HL-60 (cell line): Measurements from ENCODE around the gene ADAM23.

ENCODE experiments used
- DNase-seq, 2 experiments: peaks; one replicate each; pipeline ENCODE4 v3.0.0-alpha.2; 2010 to 2020; ENCODE audit warnings: low read depth in 1 of 2, low spot score in 1 of 2
- H3K27ac ChIP-seq: fragments of 250-450 bp; sonication (Bioruptor Pico); replicated peaks from 2 replicates; pipeline ENCODE4 v1.5.1; 2020; ENCODE audit warnings: mild to moderate bottlenecking, moderate library complexity
- H3K27me3 ChIP-seq: fragments of 250-450 bp; sonication (Bioruptor Pico); 2 replicates; pipeline ENCODE4 v1.5.1; 2021; ENCODE audit warnings: mild to moderate bottlenecking, moderate library complexity; ENCODE audit not compliant: insufficient read depth, poor library complexity, severe bottlenecking
- H3K4me3 ChIP-seq: replicated peaks from 2 replicates; pipeline ENCODE4 v1.5.1; 2011; ENCODE audit warnings: mild to moderate bottlenecking, control low read depth, low read length; ENCODE audit not compliant: insufficient read depth
- GABPA ChIP-seq: IDR thresholded peaks from 2 replicates; pipeline ENCODE4 v1.6.1; 2012; ENCODE audit warnings: low read depth
- POLR2AphosphoS5 ChIP-seq: IDR thresholded peaks from 2 replicates; pipeline ENCODE4 v1.6.1; 2012; ENCODE audit warnings: low read depth
- SPI1 ChIP-seq: IDR thresholded peaks from 2 replicates; pipeline ENCODE4 v1.6.1; 2012; ENCODE audit warnings: low read depth, mild to moderate bottlenecking, borderline replicate concordance
- TF ChIP-seq, protein P1 (sequence below): IDR thresholded peaks from one replicate; pipeline ENCODE4 v1.5.1; 2011; ENCODE audit warnings: low read length, control low read depth, inconsistent platforms; ENCODE audit not compliant: insufficient read depth
- TF ChIP-seq, protein P2 (sequence below): IDR thresholded peaks from 2 replicates; pipeline ENCODE4 v1.6.1; 2012; ENCODE audit warnings: low read depth; ENCODE audit not compliant: insufficient replicate concordance

ADAM23 gene

DNA sequence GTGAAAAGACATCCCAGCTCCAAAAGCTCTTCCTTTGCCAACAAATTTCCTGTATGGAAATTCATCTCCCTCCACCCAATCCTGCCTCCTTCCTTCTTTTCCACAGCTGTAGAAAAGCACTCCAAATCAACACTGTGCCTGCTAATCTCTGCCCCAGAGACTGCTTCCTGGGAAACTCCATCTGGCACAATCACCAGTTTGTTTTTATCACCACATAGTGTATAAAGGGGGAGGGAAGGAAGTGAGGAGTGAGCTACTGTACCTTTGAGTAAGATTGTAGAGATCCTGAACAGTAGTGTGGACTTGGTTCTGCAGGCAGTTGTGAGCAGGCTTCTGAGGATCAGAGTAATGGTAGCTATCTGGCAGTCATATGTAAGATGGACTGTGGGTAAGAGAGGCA is 184.3 kb downstream of the ADAM23 start:
- Histone ChIP-seq H3K27me3 (peaks cover 6% of the 10 kb centered on the region), H3K4me3 (no peak overlapping the region), H3K27ac (no peak overlapping the region)
- TF ChIP-seq, protein P1, sequence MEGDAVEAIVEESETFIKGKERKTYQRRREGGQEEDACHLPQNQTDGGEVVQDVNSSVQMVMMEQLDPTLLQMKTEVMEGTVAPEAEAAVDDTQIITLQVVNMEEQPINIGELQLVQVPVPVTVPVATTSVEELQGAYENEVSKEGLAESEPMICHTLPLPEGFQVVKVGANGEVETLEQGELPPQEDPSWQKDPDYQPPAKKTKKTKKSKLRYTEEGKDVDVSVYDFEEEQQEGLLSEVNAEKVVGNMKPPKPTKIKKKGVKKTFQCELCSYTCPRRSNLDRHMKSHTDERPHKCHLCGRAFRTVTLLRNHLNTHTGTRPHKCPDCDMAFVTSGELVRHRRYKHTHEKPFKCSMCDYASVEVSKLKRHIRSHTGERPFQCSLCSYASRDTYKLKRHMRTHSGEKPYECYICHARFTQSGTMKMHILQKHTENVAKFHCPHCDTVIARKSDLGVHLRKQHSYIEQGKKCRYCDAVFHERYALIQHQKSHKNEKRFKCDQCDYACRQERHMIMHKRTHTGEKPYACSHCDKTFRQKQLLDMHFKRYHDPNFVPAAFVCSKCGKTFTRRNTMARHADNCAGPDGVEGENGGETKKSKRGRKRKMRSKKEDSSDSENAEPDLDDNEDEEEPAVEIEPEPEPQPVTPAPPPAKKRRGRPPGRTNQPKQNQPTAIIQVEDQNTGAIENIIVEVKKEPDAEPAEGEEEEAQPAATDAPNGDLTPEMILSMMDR: no peak
- TF ChIP-seq, protein P2, sequence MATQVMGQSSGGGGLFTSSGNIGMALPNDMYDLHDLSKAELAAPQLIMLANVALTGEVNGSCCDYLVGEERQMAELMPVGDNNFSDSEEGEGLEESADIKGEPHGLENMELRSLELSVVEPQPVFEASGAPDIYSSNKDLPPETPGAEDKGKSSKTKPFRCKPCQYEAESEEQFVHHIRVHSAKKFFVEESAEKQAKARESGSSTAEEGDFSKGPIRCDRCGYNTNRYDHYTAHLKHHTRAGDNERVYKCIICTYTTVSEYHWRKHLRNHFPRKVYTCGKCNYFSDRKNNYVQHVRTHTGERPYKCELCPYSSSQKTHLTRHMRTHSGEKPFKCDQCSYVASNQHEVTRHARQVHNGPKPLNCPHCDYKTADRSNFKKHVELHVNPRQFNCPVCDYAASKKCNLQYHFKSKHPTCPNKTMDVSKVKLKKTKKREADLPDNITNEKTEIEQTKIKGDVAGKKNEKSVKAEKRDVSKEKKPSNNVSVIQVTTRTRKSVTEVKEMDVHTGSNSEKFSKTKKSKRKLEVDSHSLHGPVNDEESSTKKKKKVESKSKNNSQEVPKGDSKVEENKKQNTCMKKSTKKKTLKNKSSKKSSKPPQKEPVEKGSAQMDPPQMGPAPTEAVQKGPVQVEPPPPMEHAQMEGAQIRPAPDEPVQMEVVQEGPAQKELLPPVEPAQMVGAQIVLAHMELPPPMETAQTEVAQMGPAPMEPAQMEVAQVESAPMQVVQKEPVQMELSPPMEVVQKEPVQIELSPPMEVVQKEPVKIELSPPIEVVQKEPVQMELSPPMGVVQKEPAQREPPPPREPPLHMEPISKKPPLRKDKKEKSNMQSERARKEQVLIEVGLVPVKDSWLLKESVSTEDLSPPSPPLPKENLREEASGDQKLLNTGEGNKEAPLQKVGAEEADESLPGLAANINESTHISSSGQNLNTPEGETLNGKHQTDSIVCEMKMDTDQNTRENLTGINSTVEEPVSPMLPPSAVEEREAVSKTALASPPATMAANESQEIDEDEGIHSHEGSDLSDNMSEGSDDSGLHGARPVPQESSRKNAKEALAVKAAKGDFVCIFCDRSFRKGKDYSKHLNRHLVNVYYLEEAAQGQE: no peak
- TF ChIP-seq POLR2AphosphoS5: no peak
- no peak for DNase-seq

DNA sequence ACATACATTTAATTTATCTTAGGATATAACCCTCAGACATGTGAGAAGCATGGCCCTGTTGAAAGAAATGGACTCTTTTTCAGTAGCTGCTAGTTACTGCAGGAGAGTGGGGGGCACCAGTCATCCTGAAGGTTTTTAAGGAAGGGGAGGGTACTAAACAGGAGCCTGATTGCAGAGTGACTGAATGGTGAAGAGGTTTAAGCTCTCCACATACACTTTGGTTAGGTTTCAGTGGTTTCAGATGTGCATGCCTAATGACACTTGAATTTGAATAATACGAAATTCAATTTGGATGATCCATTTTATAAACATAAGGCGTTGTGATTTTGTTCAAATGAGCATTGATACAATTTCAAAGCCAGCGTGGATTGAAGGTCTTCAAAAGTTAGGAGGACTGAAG is 188.0 kb downstream of the ADAM23 start:
- H3K27ac ChIP-seq: no peak overlapping the region
- TF ChIP-seq, protein P1: no peak
- TF ChIP-seq GABPA (no peak), POLR2AphosphoS5 (no peak), SPI1 (no peak)
- TF ChIP-seq, protein P2: no peak
- no peak overlapping the region for H3K4me3 ChIP-seq
- DNase-seq: no peak
- peaks cover 6% of the 10 kb centered on the region for H3K27me3 ChIP-seq

DNA sequence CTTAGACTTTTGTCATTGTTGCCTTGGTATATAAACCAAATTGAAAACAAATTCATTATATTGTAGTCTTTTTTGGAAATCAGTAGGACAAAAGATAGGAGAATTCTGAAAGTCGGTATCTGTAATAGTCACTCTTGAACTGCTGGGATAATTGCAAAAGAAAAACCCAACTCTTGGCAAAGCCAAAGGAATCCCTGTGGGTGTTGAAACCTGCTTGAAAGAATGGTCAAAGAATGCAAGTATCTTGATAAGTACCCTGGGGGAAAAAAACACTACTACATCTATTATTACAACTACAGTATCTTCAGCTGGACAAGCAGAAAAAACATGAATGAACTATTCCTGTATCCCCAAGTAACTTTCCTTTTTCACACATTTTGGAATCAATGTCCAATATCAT is 191.7 kb downstream of the ADAM23 start:
- H3K4me3 ChIP-seq: no peak overlapping the region
- no peak for DNase-seq
- TF ChIP-seq POLR2AphosphoS5 (no peak), GABPA (no peak), SPI1 (no peak)
- TF ChIP-seq, protein P2: no peak
- TF ChIP-seq, protein P1: no peak
- peaks cover 6% of the 10 kb centered on the region for H3K27me3 ChIP-seq
- no peak overlapping the region for H3K27ac ChIP-seq
